ENCODE results near the gene MCC.

Gene MCC

GRCh38 chr5:113384782-113385285 lies 103.4 kb downstream of the MCC start:
- no peak for TF ChIP-seq POLR2AphosphoS5 (IDR thresholded peaks at IDR 0.05; ENCODE audit: low read depth, low read length)
- no peak for TF ChIP-seq SIN3A (IDR thresholded peaks at IDR 0.05; ENCODE audit: borderline replicate concordance, insufficient read depth, low read length)
- TF ChIP-seq FOXP2 (optimal IDR thresholded peaks at IDR 0.05; ENCODE audit: borderline replicate concordance, extremely low read depth, extremely low read length, insufficient read depth), result no peak
- TF ChIP-seq REST (IDR thresholded peaks at IDR 0.05; ENCODE audit: insufficient read depth in 1 of 2, low read depth in 2 of 2, low read length in 2 of 2), result no peak
- no peak for TF ChIP-seq TAF1 (IDR thresholded peaks at IDR 0.05; ENCODE audit: borderline replicate concordance, insufficient read depth, low read length)

GRCh38 chr5:113382731-113383130 lies 105.5 kb downstream of the MCC start:
- TF ChIP-seq TAF1 (IDR thresholded peaks at IDR 0.05; ENCODE audit: borderline replicate concordance, insufficient read depth, low read length) (no peak), SIN3A (IDR thresholded peaks at IDR 0.05; ENCODE audit: borderline replicate concordance, insufficient read depth, low read length) (no peak), REST (IDR thresholded peaks at IDR 0.05; ENCODE audit: insufficient read depth in 1 of 2, low read depth in 2 of 2, low read length in 2 of 2) (no peak)

GRCh38 chr5:113381791-113382190 lies 106.5 kb downstream of the MCC start:
- no peak for TF ChIP-seq REST (IDR thresholded peaks at IDR 0.05; ENCODE audit: insufficient read depth in 1 of 2, low read depth in 2 of 2, low read length in 2 of 2)
- TF ChIP-seq FOXP2 (optimal IDR thresholded peaks at IDR 0.05; ENCODE audit: borderline replicate concordance, extremely low read depth, extremely low read length, insufficient read depth), result no peak
- TF ChIP-seq TAF1 (IDR thresholded peaks at IDR 0.05; ENCODE audit: borderline replicate concordance, insufficient read depth, low read length), result no peak
- TF ChIP-seq SIN3A (IDR thresholded peaks at IDR 0.05; ENCODE audit: borderline replicate concordance, insufficient read depth, low read length), result no peak
- no peak for TF ChIP-seq POLR2AphosphoS5 (IDR thresholded peaks at IDR 0.05; ENCODE audit: low read depth, low read length)

- no peak for TF ChIP-seq FOXP2 (optimal IDR thresholded peaks at IDR 0.05; ENCODE audit: borderline replicate concordance, extremely low read depth, extremely low read length, insufficient read depth)
- TF ChIP-seq TAF1 (IDR thresholded peaks at IDR 0.05; ENCODE audit: borderline replicate concordance, insufficient read depth, low read length), result no peak
- TF ChIP-seq REST (IDR thresholded peaks at IDR 0.05; ENCODE audit: insufficient read depth in 1 of 2, low read depth in 2 of 2, low read length in 2 of 2), result no peak
- TF ChIP-seq POLR2AphosphoS5 (IDR thresholded peaks at IDR 0.05; ENCODE audit: low read depth, low read length), result no peak
- no peak for TF ChIP-seq SIN3A (IDR thresholded peaks at IDR 0.05; ENCODE audit: borderline replicate concordance, insufficient read depth, low read length)
Measured at GRCh38 chr5:113380807-113381326, 107.4 kb downstream of the MCC start.
